Sciatic nerve (tissue), 2 donors: ENCODE measurements around the gene TNFSF15. TPM values are rescaled to one million over a fixed set of nuclear protein-coding genes. Genes with fewer than 3 reads are reported as not detected.

Source experiments
- ATAC-seq: fragments of 200-7000 bp; cut with Tn5 transposase; one replicate; pipeline ENCODE4 v1.9.1; 2020; ENCODE audit warnings: mild to moderate bottlenecking, moderate library complexity
- DNase-seq: peaks from one replicate; pipeline ENCODE4 v3.0.0-alpha.2; 2020; ENCODE audit warnings: low spot score
- intact Hi-C: fragments of 100-400 bp; cut with DNase I; formaldehyde crosslinking; loops from one replicate; pipeline ENCODE4 v1.14.2; 2022
- total RNA-seq: library from RNA; stranded (reverse); fragmentation: NEBNext Ultra II Directional; extraction: Animal tissue kit (Norgen Biotek cat#: 25700); gene quantifications from one replicate; pipeline ENCODE4 v1.2.1, GENCODE V29; 2021
- donor health status: DM: no; HTN: no; CAD: no.
- donor health status: DM: no; HTN: no; CAD: no.

The TNFSF15 gene
- total RNA-seq, result 11.9 TPM

GRCh38 chr9:114805670-114806525, at the start of gene TNFSF15:
Gene TNFSF15 (minus strand): TSS chr9:114806039. CDS start chr9:114806012, 27 bp downstream.
- DNase-seq, result no peak
- intact Hi-C loops, result no loop called here
- ATAC-seq, result peak; percentile 83

- DNase-seq (no peak), ATAC-seq (no peak)
- intact Hi-C loops, result no loop called here
Observed at GRCh38 chr9:114855488-114855887, 49.6 kb upstream of the TNFSF15 start.

GRCh38 chr9:114854736-114855355, 49.0 kb upstream of the TNFSF15 start:
- DNase-seq (no peak), ATAC-seq (no peak)
- intact Hi-C loops, result no loop called here

GRCh38 chr9:114853071-114853855, 47.4 kb upstream of the TNFSF15 start:
- ATAC-seq (no peak), DNase-seq (no peak)
- intact Hi-C loops, result no loop called here

- ATAC-seq, result peak; percentile 86
Observed at GRCh38 chr9:114852050-114852594, 46.3 kb upstream of the TNFSF15 start.

GRCh38 chr9:114851306-114851705, 45.5 kb upstream of the TNFSF15 start:
- ATAC-seq (no peak), DNase-seq (no peak)
- intact Hi-C loops, result no loop called here

More at GRCh38 chr9:114852050-114852594, 46.3 kb upstream of the TNFSF15 start:
- intact Hi-C loops, result no loop called here
- no peak for DNase-seq

GRCh38 chr9:114850871-114851270, 45.0 kb upstream of the TNFSF15 start:
- intact Hi-C loops, result no loop called here
- DNase-seq (no peak), ATAC-seq (no peak)

GRCh38 chr9:114849450-114849849, 43.6 kb upstream of the TNFSF15 start:
- intact Hi-C loops, result no loop called here
- no peak for ATAC-seq
- DNase-seq, result no peak

- no peak for ATAC-seq
- intact Hi-C loops, result no loop called here
- no peak for DNase-seq
Observed at GRCh38 chr9:114847492-114848417, 41.9 kb upstream of the TNFSF15 start.

- ATAC-seq (no peak), DNase-seq (no peak)
- intact Hi-C loops, result no loop called here
Observed at GRCh38 chr9:114845373-114845772, 39.5 kb upstream of the TNFSF15 start.

- intact Hi-C loops, result no loop called here
- no peak for DNase-seq
- no peak for ATAC-seq
Observed at GRCh38 chr9:114844766-114845165, 38.9 kb upstream of the TNFSF15 start.

GRCh38 chr9:114837923-114838322, 32.1 kb upstream of the TNFSF15 start:
- DNase-seq (no peak), ATAC-seq (no peak)
- intact Hi-C loops, result no loop called here

GRCh38 chr9:114836769-114837168, 30.9 kb upstream of the TNFSF15 start:
- ATAC-seq, result no peak

GRCh38 chr9:114834386-114834785, 28.5 kb upstream of the TNFSF15 start:
- ATAC-seq (no peak), DNase-seq (no peak)
- intact Hi-C loops, result no loop called here

More at GRCh38 chr9:114836769-114837168, 30.9 kb upstream of the TNFSF15 start:
- DNase-seq, result no peak
- intact Hi-C loops, result no loop called here

- DNase-seq (no peak), ATAC-seq (no peak)
- intact Hi-C loops, result no loop called here
Observed at GRCh38 chr9:114830546-114830945, 24.7 kb upstream of the TNFSF15 start.

- DNase-seq, result no peak
- intact Hi-C loops, result no loop called here
- no peak for ATAC-seq
Observed at GRCh38 chr9:114829574-114830440, 24.0 kb upstream of the TNFSF15 start.

- ATAC-seq, result no peak
- intact Hi-C loops, result no loop called here
- no peak for DNase-seq
Observed at GRCh38 chr9:114828303-114828650, 22.4 kb upstream of the TNFSF15 start.
